GM19025 (cell line): ENCODE measurements around the gene RNU7-1.

Source experiments
- ATAC-seq: cut with Tn5 transposase; IDR thresholded peaks from one replicate; pipeline ENCODE4 v1.9.1; 2021; ENCODE audit warnings: mild to moderate bottlenecking, low read depth, moderate library complexity; ENCODE audit not compliant: unreplicated experiment

Gene RNU7-1

GRCh38 chr12:6962285-6963015, 18.8 kb downstream of the RNU7-1 start:
- ATAC-seq: no peak

GRCh38 chr12:6963016-6963731, 19.6 kb downstream of the RNU7-1 start:
- ATAC-seq: no peak

- no peak for ATAC-seq
Observed at GRCh38 chr12:6963791-6964413, 20.3 kb downstream of the RNU7-1 start.

GRCh38 chr12:6964605-6965025, 21.0 kb downstream of the RNU7-1 start:
- no peak for ATAC-seq

- ATAC-seq: peak; percentile 42
Observed at GRCh38 chr12:6965026-6965661, 21.5 kb downstream of the RNU7-1 start.

- no peak for ATAC-seq
Observed at GRCh38 chr12:6965714-6966113, 22.1 kb downstream of the RNU7-1 start.

GRCh38 chr12:6966351-6966750, 22.7 kb downstream of the RNU7-1 start:
- ATAC-seq: no peak

GRCh38 chr12:6967651-6968100, 24.1 kb downstream of the RNU7-1 start:
- ATAC-seq: no peak

GRCh38 chr12:6968426-6968825, 24.8 kb downstream of the RNU7-1 start:
- no peak for ATAC-seq

GRCh38 chr12:6970096-6970527, 26.5 kb downstream of the RNU7-1 start:
- ATAC-seq: peak; percentile 31

GRCh38 chr12:6974180-6974579, 30.6 kb downstream of the RNU7-1 start:
- no peak for ATAC-seq

GRCh38 chr12:6975297-6976032, 31.8 kb downstream of the RNU7-1 start:
- ATAC-seq: no peak

GRCh38 chr12:6977653-6978052, 34.0 kb downstream of the RNU7-1 start:
- ATAC-seq: no peak

GRCh38 chr12:6978188-6978587, 34.6 kb downstream of the RNU7-1 start:
- ATAC-seq: no peak

- ATAC-seq: no peak
Observed at GRCh38 chr12:6978611-6979011, 35.0 kb downstream of the RNU7-1 start.

- ATAC-seq: no peak
Observed at GRCh38 chr12:6979021-6979420, 35.4 kb downstream of the RNU7-1 start.

GRCh38 chr12:6979453-6979852, 35.8 kb downstream of the RNU7-1 start:
- ATAC-seq: no peak

- ATAC-seq: no peak
Observed at GRCh38 chr12:6980075-6980474, 36.5 kb downstream of the RNU7-1 start.

GRCh38 chr12:6980740-6981139, 37.1 kb downstream of the RNU7-1 start:
- ATAC-seq: no peak
